Skin epidermis (tissue), 12 donors: ENCODE measurements around the gene PCDHA12.
"Not testable (repeated sequence)": the region's sequence is repeated elsewhere in the genome, so short reads cannot be mapped to it uniquely, and the experiment has no call there.

Source experiments
- H3K27ac ChIP-seq, 21 experiments: fragments of 200-600 bp; sonication (generic) in 11 of 21; one replicate each; pipeline ENCODE4 v1.5.0; 2020; ENCODE audit warnings: mild to moderate bottlenecking in 3 of 21, inconsistent platforms in 2 of 21, moderate library complexity in 2 of 21
- H3K4me3 ChIP-seq, 7 experiments: fragments of 200-600 bp; sonication (generic) in 2 of 7; one replicate each; pipeline ENCODE4 v1.5.0; 2020; ENCODE audit warnings: inconsistent platforms in 2 of 7, mild to moderate bottlenecking in 2 of 7, moderate library complexity in 1 of 7

Gene PCDHA12, protein sequence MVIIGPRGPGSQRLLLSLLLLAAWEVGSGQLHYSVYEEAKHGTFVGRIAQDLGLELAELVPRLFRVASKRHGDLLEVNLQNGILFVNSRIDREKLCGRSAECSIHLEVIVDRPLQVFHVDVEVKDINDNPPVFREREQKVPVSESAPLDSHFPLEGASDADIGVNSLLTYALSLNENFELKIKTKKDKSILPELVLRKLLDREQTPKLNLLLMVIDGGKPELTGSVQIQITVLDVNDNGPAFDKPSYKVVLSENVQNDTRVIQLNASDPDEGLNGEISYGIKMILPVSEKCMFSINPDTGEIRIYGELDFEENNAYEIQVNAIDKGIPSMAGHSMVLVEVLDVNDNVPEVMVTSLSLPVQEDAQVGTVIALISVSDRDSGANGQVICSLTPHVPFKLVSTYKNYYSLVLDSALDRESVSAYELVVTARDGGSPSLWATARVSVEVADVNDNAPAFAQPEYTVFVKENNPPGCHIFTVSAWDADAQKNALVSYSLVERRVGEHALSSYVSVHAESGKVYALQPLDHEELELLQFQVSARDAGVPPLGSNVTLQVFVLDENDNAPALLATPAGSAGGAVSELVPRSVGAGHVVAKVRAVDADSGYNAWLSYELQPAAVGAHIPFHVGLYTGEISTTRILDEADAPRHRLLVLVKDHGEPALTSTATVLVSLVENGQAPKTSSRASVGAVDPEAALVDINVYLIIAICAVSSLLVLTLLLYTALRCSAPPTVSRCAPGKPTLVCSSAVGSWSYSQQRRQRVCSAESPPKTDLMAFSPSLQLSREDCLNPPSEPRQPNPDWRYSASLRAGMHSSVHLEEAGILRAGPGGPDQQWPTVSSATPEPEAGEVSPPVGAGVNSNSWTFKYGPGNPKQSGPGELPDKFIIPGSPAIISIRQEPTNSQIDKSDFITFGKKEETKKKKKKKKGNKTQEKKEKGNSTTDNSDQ

DNA sequence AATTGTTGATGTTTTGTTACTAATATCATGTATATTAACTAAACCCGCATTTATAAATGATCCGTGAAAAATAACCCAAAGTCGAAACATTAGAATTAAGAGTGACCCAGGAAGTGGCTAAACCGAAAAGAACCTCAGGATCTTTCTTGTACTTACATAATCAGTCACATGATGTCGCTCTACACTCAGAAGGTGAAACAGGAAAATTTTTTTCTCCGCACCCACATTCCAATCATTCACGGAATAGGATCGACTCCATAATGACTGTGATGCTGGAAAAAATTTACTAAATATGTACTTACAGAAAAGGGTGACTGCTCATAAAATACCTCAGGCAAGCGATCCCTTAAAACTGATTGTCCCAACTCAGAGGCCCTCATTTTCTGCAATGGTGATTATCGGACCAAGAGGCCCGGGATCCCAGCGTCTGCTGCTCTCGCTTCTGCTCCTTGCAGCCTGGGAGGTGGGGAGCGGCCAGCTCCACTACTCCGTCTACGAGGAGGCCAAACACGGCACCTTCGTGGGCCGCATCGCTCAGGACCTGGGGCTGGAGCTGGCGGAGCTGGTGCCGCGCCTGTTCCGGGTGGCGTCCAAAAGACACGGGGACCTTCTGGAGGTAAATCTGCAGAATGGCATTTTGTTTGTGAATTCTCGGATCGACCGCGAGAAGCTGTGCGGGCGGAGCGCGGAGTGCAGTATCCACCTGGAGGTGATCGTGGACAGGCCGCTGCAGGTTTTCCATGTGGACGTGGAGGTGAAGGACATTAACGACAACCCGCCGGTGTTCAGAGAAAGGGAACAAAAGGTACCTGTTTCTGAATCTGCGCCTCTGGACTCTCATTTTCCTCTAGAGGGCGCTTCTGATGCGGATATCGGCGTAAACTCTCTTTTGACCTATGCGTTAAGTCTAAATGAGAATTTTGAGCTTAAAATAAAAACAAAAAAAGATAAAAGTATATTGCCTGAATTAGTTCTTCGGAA lies at the start of gene PCDHA12:
Gene PCDHA12 (plus strand): TSS at position 224 of the 981 bp plus-strand sequence. CDS start 165 bp downstream, at position 389.
- Histone ChIP-seq H3K4me3 (no peak within 1 kb of the TSS), H3K27ac (no peak within 1 kb of the TSS)

DNA sequence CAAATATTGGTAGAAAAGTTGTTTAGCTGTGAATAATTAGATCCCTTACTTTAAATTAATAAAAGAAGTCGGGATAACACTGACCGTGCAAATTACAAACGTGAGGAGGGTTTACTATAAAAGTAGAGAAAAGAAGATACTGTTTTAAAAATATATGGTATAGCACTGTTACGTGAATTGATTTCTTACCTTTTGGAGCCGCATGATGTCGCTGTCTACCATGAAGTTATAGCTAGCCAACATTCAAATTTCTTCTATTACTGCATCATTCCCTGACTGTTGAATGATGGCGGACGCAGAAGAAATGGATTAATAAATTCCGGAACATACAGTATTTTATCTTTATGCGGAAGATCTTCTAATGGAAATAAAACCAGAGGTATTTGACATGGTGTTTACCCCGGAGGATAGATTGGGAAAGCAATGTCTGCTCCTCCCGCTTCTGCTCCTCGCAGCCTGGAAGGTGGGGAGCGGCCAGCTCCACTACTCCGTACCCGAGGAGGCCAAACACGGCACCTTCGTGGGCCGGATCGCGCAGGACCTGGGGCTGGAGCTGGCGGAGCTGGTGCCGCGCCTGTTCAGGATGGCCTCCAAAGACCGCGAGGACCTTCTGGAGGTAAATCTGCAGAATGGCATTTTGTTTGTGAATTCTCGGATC lies 47.3 kb upstream of the PCDHA12 start, which contains the start of gene PCDHA6:
Gene PCDHA6 (plus strand): TSS at position 257 of the 658 bp plus-strand sequence. CDS start 132 bp downstream, at position 389.
- Histone ChIP-seq H3K27ac (no peak within 1 kb of the TSS), H3K4me3 (no peak within 1 kb of the TSS)

GRCh38 chr5:140828362-140828737 lies 46.8 kb upstream of the PCDHA12 start:
- H3K4me3 ChIP-seq, result no peak overlapping the region
- H3K27ac ChIP-seq, result no peak overlapping the region

GRCh38 chr5:140829511-140830501 lies 45.3 kb upstream of the PCDHA12 start:
- H3K27ac ChIP-seq, H3K4me3 ChIP-seq: not testable (repeated sequence)

GRCh38 chr5:140833993-140834392 lies 41.1 kb upstream of the PCDHA12 start, which contains the start of gene PCDHA7:
TSS of gene PCDHA7 (plus strand) at chr5:140834269. CDS start at chr5:140834384, 115 bp downstream.
- Histone ChIP-seq H3K27ac (no peak within 1 kb of the TSS), H3K4me3 (no peak within 1 kb of the TSS)

DNA sequence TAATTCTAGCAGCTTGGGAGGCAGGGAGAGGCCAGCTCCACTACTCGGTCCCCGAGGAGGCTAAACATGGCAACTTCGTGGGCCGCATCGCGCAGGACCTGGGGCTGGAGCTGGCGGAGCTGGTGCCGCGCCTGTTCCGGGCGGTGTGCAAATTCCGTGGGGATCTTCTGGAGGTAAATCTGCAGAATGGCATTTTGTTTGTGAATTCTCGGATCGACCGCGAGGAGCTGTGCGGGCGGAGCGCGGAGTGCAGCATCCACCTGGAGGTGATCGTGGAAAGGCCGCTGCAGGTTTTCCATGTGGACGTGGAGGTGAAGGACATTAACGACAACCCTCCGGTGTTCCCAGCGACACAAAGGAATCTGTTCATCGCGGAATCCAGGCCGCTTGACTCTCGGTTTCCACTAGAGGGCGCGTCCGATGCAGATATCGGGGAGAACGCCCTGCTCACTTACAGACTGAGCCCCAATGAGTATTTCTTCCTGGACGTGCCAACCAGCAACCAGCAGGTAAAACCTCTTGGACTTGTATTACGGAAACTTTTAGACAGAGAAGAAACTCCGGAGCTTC lies 40.6 kb upstream of the PCDHA12 start:
- H3K27ac ChIP-seq, H3K4me3 ChIP-seq: not testable (repeated sequence)

DNA sequence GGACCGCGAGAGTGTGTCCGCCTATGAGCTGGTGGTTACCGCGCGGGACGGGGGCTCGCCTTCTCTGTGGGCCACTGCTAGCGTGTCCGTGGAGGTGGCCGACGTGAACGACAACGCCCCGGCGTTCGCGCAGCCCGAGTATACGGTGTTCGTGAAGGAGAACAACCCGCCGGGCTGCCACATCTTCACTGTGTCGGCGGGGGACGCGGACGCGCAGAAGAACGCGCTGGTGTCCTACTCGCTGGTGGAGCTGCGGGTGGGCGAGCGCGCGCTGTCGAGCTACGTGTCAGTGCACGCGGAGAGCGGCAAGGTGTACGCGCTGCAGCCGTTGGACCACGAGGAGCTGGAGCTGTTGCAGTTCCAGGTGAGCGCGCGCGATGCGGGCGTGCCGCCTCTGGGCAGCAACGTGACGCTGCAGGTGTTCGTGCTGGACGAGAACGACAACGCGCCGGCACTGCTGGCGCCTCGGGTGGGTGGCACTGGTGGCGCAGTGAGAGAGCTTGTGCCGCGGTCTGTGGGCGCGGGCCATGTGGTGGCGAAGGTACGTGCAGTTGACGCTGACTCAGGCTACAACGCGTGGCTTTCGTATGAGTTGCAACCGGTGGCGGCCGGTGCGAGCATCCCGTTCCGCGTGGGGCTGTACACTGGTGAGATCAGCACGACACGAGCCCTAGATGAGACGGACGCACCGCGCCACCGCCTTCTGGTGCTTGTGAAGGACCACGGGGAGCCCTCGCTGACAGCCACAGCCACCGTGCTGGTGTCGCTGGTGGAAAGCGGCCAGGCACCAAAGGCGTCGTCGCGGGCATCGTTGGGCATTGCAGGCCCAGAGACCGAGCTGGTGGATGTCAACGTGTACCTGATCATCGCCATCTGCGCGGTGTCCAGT lies 39.2 kb upstream of the PCDHA12 start:
- Histone ChIP-seq H3K4me3 (no peak overlapping the region), H3K27ac (no peak overlapping the region)

DNA sequence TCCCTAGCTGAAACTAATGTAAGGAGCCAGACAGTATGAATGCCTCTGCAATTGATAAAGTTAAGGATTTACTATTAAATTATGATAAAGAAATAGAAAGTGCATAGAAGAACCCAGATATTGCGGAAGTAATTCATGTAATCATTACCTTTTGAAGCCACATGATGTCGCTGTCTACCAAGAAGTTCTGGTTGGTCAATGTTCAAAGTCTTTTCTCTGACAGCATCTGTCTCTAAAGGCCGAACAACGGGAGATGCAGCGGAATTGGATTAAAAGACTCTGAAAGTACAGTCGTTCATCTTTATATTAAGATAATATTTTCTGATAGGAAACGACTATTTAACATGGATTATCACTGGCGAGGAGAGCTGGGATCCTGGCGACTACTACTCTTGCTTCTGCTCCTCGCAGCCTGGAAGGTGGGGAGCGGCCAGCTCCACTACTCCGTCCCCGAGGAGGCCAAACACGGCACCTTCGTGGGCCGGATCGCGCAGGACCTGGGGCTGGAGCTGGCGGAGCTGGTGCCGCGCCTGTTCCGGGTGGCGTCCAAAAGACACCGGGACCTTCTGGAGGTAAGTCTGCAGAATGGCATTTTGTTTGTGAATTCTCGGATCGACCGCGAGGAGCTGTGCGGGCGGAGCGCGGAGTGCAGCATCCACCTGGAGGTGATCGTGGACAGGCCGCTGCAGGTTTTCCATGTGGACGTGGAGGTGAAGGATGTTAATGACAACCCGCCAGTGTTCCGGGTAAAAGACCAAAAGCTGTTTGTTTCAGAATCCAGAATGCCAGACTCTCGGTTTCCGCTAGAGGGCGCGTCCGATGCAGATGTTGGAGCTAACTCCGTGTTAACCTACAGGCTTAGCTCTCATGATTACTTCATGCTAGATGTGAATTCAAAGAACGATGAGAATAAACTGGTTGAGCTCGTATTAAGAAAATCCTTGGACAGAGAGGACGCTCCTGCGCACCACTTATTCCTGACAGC lies 33.8 kb upstream of the PCDHA12 start, which contains the start of gene PCDHA8:
Gene PCDHA8 (plus strand): TSS at position 210 of the 985 bp plus-strand sequence. CDS start 135 bp downstream, at position 345.
- no peak within 1 kb of the TSS for H3K4me3 ChIP-seq
- H3K27ac ChIP-seq, result no peak within 1 kb of the TSS

DNA sequence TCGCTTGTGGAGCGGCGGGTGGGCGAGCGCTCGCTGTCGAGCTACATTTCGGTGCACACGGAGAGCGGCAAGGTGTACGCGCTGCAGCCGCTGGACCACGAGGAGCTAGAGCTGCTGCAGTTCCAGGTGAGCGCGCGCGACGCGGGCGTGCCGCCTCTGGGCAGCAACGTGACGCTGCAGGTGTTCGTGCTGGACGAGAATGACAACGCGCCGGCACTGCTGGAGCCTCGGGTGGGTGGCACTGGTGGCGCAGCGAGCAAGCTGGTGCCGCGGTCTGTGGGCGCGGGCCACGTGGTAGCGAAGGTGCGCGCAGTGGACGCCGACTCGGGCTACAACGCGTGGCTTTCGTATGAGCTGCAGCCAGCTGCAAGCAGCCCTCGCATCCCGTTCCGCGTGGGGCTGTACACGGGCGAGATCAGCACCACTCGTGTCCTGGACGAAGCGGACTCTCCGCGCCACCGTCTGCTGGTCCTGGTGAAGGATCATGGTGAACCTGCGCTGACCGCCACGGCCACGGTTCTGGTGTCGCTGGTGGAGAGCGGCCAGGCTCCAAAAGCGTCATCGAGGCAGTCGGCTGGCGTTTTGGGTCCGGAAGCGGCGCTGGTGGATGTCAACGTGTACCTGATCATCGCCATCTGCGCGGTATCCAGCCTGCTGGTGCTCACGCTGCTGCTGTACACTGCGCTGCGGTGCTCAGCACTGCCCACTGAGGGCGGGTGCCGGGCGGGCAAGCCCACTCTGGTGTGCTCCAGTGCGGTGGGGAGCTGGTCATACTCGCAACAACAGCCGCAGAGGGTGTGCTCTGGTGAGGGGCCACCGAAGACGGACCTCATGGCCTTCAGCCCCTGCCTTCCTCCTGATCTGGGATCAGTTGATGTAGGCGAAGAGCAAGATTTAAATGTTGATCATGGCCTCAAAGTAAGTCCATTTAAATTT lies 32.0 kb upstream of the PCDHA12 start:
- no peak overlapping the region for H3K27ac ChIP-seq
- H3K4me3 ChIP-seq, result no peak overlapping the region

DNA sequence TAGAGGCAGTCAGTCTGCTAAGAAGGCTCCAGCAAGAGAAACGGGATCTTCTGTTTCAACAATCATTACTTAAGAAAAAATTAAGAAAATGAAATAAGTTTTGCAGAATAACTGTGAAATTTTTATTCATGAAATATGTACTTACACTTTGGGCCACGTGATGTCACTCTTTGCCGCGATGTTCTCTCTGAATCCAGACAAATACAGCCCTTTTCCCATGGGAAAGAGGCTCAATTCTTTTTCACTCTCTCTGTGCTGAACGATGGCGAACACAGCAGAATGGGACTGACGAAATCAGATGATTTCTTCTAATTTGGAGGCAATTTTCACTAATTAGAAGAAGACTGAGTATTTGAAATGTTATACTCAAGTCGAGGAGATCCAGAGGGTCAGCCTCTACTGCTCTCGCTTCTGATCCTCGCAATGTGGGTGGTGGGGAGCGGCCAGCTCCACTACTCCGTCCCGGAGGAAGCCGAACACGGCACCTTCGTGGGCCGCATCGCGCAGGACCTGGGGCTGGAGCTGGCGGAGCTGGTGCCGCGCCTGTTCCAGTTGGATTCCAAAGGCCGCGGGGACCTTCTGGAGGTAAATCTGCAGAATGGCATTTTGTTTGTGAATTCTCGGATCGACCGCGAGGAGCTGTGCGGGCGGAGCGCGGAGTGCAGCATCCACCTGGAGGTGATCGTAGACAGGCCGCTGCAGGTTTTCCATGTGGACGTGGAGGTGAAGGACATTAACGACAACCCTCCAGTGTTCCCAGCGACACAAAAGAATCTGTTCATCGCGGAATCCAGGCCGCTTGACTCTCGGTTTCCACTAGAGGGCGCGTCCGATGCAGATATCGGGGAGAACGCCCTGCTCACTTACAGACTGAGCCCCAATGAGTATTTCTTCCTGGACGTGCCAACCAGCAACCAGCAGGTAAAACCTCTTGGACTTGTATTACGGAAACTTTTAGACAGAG lies 26.7 kb upstream of the PCDHA12 start, which contains the start of gene PCDHA9:
Gene PCDHA9 (plus strand): TSS at position 244 of the 964 bp plus-strand sequence. CDS start 114 bp downstream, at position 358.
- H3K4me3 ChIP-seq, result not testable (repeated sequence)

DNA sequence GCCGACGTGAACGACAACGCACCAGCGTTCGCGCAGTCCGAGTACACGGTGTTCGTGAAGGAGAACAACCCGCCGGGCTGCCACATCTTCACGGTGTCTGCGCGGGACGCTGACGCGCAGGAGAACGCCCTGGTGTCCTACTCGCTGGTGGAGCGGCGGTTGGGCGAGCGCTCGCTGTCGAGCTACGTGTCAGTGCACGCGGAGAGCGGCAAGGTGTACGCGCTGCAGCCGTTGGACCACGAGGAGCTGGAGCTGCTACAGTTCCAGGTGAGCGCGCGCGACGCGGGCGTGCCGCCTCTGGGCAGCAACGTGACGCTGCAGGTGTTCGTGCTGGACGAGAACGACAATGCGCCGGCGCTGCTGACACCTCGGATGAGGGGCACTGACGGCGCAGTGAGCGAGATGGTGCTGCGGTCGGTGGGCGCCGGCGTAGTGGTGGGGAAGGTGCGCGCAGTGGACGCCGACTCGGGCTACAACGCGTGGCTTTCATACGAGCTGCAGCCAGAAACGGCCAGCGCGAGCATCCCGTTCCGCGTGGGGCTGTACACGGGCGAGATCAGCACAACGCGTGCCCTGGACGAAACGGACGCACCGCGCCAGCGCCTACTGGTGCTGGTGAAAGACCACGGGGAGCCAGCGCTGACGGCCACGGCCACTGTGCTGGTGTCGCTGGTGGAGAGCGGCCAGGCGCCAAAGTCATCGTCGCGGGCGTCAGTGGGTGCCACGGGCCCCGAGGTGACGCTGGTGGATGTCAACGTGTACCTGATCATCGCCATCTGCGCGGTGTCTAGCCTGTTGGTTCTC lies 25.1 kb upstream of the PCDHA12 start:
- not testable (repeated sequence) for H3K27ac ChIP-seq

More for the DNA sequence above, 26.7 kb upstream of the PCDHA12 start, which contains the start of gene PCDHA9:
- H3K27ac ChIP-seq, result not testable (repeated sequence)

More for the DNA sequence above, 25.1 kb upstream of the PCDHA12 start:
- not testable (repeated sequence) for H3K4me3 ChIP-seq
